Measurements from ENCODE around the gene KIAA1217. TPM values are rescaled to one million over a fixed set of nuclear protein-coding genes. Genes with fewer than 3 reads are reported as not detected.

KIAA1217 gene
- total RNA-seq, 2 experiments from 2014 or later = 0.67 to 1.3 TPM

- H3K27me3 Mint-ChIP-seq = peaks cover 21% of the 10 kb centered on the region
- POLR2A ChIA-PET = no interaction called here
- H3K4me3 Mint-ChIP-seq = no peak overlapping the region
- peaks cover 15% of the 10 kb centered on the region for H3K4me1 Mint-ChIP-seq (ENCODE audit: low read depth)
- ATAC-seq (no peak), DNase-seq (no peak)
- intact Hi-C loops (cut with micrococcal nuclease) = no loop called here
- H3K27ac Mint-ChIP-seq = no peak overlapping the region
- no peaks in the 10 kb centered on the region for H3K36me3 Mint-ChIP-seq (ENCODE audit: low read depth)
- CTCF ChIA-PET = no interaction called here
- TF ChIP-seq CTCF (IDR thresholded peaks at IDR 0.05) = no peak
- H3K9me3 Mint-ChIP-seq = peaks cover 2% of the 10 kb centered on the region
Observed at GRCh38 chr10:24213881-24214280, 4.9 kb downstream of the KIAA1217 start.

DNA sequence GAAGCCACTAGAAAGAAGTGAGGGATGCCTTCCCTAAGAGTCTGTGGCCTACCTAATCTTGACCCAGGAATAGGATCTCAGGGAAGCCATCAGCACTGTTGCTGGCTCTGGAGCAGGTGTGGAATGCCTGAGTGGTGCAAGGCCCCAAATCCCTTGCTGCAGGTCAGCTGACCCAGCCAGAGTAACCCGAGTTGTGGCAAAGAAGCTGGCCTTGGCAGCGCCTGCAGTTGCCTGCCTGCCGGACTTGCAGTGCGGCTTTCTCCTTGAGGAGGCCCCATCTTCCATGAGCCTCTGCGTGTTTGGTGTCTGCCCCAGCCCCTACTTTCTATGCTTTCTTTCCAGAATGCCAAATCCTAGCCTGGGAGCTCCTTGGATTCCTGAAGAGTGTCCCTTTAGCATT is 5.8 kb downstream of the KIAA1217 start:
- intact Hi-C loops (cut with micrococcal nuclease) = no loop called here
- DNase-seq (no peak), ATAC-seq (no peak)
- CTCF ChIA-PET = interaction anchor here (1.3 kb wide), 1 partner anchor 18 kb away, joined by 6 read pairs; no protein-coding TSS in a partner anchor
- POLR2A ChIA-PET = no interaction called here
- Mint-ChIP-seq H3K27me3 (peaks cover 17% of the 10 kb centered on the region), H3K4me3 (no peak overlapping the region), H3K9me3 (peaks cover 2% of the 10 kb centered on the region), H3K36me3 (ENCODE audit: low read depth) (no peaks in the 10 kb centered on the region), H3K4me1 (ENCODE audit: low read depth) (peaks cover 7% of the 10 kb centered on the region), H3K27ac (no peak overlapping the region)
- TF ChIP-seq CTCF (IDR thresholded peaks at IDR 0.05) = no peak

DNA sequence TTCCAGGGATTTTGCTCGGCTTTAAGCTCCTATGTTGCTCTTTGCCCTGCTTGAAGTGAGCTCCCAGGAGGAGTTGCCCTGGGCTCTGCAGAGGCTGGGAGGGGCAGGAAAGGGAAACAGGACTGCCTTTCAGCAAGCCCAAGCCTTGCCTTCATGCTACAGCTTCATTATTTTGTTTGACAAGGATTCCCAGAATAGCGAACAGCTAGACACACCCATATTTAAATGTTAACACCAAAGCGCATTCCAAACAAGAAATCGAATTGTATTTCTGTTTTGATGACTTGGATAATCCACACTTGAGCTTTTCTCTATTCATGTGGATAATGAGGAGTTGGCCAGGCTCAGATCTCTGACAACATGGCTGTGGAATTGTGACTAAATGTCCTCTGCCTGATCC is 6.3 kb downstream of the KIAA1217 start:
- peaks cover 16% of the 10 kb centered on the region for H3K27me3 Mint-ChIP-seq
- peaks cover 3% of the 10 kb centered on the region for H3K4me1 Mint-ChIP-seq (ENCODE audit: low read depth)
- peaks cover 2% of the 10 kb centered on the region for H3K9me3 Mint-ChIP-seq
- no peaks in the 10 kb centered on the region for H3K36me3 Mint-ChIP-seq (ENCODE audit: low read depth)
- ChIA-PET POLR2A (no interaction called here), CTCF (interaction anchor here (1.3 kb wide), 1 partner anchor 19 kb away, joined by 6 read pairs; no protein-coding TSS in a partner anchor)
- H3K27ac Mint-ChIP-seq = no peak overlapping the region
- TF ChIP-seq CTCF (IDR thresholded peaks at IDR 0.05) = no peak
- H3K4me3 Mint-ChIP-seq = no peak overlapping the region
- no peak for ATAC-seq
- intact Hi-C loops (cut with micrococcal nuclease) = no loop called here
- no peak for DNase-seq

GRCh38 chr10:24215603-24216002 is 6.7 kb downstream of the KIAA1217 start:
- Mint-ChIP-seq H3K36me3 (ENCODE audit: low read depth) (no peaks in the 10 kb centered on the region), H3K27me3 (peaks cover 13% of the 10 kb centered on the region), H3K9me3 (peaks cover 2% of the 10 kb centered on the region), H3K27ac (no peak overlapping the region), H3K4me3 (no peak overlapping the region), H3K4me1 (ENCODE audit: low read depth) (peaks cover under 1% of the 10 kb centered on the region)
- DNase-seq (no peak), ATAC-seq (no peak)
- intact Hi-C loops (cut with micrococcal nuclease) = no loop called here
- no peak for TF ChIP-seq CTCF (IDR thresholded peaks at IDR 0.05)
- ChIA-PET POLR2A (no interaction called here), CTCF (interaction anchor here (1.3 kb wide), 1 partner anchor 19 kb away, joined by 6 read pairs; no protein-coding TSS in a partner anchor)

DNA sequence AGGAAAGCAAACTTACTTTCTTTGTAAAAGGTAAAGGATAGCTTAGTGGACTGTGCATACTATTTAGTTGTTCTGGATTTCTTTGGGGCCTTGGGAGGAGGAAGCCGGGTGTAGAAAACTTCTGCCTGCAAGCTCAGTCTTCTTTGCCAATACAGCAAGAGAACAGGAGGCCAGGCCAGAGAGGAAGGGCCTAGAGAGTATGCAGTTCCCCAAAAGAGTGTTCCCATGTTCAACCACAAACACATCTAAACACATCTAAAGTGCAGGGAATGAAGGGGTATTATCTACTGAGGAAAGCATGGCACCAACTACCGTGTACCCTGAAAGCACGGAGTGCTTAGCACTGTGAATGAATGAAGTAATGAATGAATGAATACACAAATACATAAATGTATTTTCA is 11.0 kb downstream of the KIAA1217 start:
- ATAC-seq (no peak), DNase-seq (no peak)
- no peak overlapping the region for H3K4me3 Mint-ChIP-seq
- H3K27ac Mint-ChIP-seq = no peak overlapping the region
- no peak for TF ChIP-seq CTCF (IDR thresholded peaks at IDR 0.05)
- intact Hi-C loops (cut with micrococcal nuclease) = no loop called here
- POLR2A ChIA-PET = no interaction called here
- H3K4me1 Mint-ChIP-seq (ENCODE audit: low read depth) = no peaks in the 10 kb centered on the region
- no peaks in the 10 kb centered on the region for H3K9me3 Mint-ChIP-seq
- CTCF ChIA-PET = no interaction called here
- H3K27me3 Mint-ChIP-seq = peaks cover 7% of the 10 kb centered on the region
- H3K36me3 Mint-ChIP-seq (ENCODE audit: low read depth) = no peaks in the 10 kb centered on the region
